Head of caudate nucleus (tissue), 42 donors: ENCODE measurements around the gene KRI1.

Experiments
- DNase-seq, 42 donors: peaks; one replicate each; pipeline versions ENCODE4 v3.0.0 to v3.0.0-alpha.2; 2020 to 2021; ENCODE audit warnings: mixed read lengths in 7 of 42
- intact Hi-C: fragments of 100-400 bp; cut with DNase I; formaldehyde crosslinking; loops from one replicate; pipeline ENCODE4 v1.15.0; 2022

Gene KRI1

GRCh38 chr19:10505583-10506229 lies 60.1 kb downstream of the KRI1 start:
- DNase-seq: peak; percentile 50 to 92 (median 77)
- intact Hi-C loops: no loop called here
